H1 (cell line): ENCODE results near the gene COIL. TPM values are rescaled to one million over a fixed set of nuclear protein-coding genes. Genes with fewer than 3 reads are reported as not detected.
"Not testable (repeated sequence)": the region's sequence is repeated elsewhere in the genome, so short reads cannot be mapped to it uniquely, and the experiment has no call there.

ENCODE experiments used
- CTCF ChIA-PET: fragments of 300-600 bp; sonication (Branson Sonifier 250); formaldehyde crosslinking; loops from one replicate; lab custom pipeline; 2021; ENCODE audit not compliant: partially characterized antibody; lab: Charles Lee
- POLR2A ChIA-PET: fragments of 300-600 bp; sonication (Branson Sonifier 250); formaldehyde crosslinking; loops from one replicate; lab custom pipeline; 2021; ENCODE audit warnings: inconsistent platforms; ENCODE audit not compliant: partially characterized antibody; lab: Charles Lee
- DNase-seq, 2 experiments: peaks; one replicate each; pipeline versions ENCODE4 v3.0.0 to v3.0.0-alpha.2; 2010 to 2022; ENCODE audit warnings: low spot score in 2 of 2, low read depth in 1 of 2, mixed read lengths in 1 of 2
- FAIRE-seq: peaks from 2 replicates; lab custom pipeline; 2011; peaks lifted over from hg19 to GRCh38; lab: Jason Lieb, UNC
- H2AFZ ChIP-seq: 2 replicates; pipeline ENCODE4 v1.8.1; 2012; ENCODE audit warnings: low read length, inconsistent platforms
- H2AK5ac ChIP-seq: 2 replicates; pipeline ENCODE4 v1.6.1; 2013; ENCODE audit warnings: low read depth, low read length
- H2BK120ac ChIP-seq: replicated peaks from 2 replicates; pipeline ENCODE3; 2013; ENCODE audit warnings: low read depth, low read length, inconsistent platforms
- H2BK12ac ChIP-seq: 2 replicates; pipeline ENCODE4 v1.6.1; 2013; ENCODE audit warnings: low read depth, low read length
- H2BK15ac ChIP-seq: 2 replicates; pipeline ENCODE4 v1.6.1; 2013; ENCODE audit warnings: low read length
- H2BK20ac ChIP-seq: 2 replicates; pipeline ENCODE4 v1.6.1; 2013; ENCODE audit warnings: low read length
- H2BK5ac ChIP-seq: 2 replicates; pipeline ENCODE4 v1.6.1; 2013; ENCODE audit warnings: low read depth, low read length
- H3K14ac ChIP-seq: 2 replicates; pipeline ENCODE4 v1.6.1; 2013; ENCODE audit warnings: inconsistent platforms; ENCODE audit not compliant: insufficient read length
- H3K18ac ChIP-seq: 2 replicates; pipeline ENCODE4 v1.6.1; 2013; ENCODE audit warnings: low read length; ENCODE audit errors: extremely low read depth
- H3K23ac ChIP-seq: 2 replicates; pipeline ENCODE4 v1.6.1; 2013; ENCODE audit warnings: inconsistent platforms; ENCODE audit not compliant: insufficient read length
- H3K23me2 ChIP-seq: 2 replicates; pipeline ENCODE4 v1.6.1; 2013; ENCODE audit warnings: low read depth, low read length
- H3K27ac ChIP-seq: 2 replicates; pipeline ENCODE4 v1.6.1; 2011; ENCODE audit warnings: low read depth, low read length, inconsistent platforms
- H3K27me3 ChIP-seq, 4 experiments: replicated peaks in 1 of 4; 1 replicate in 1 of 4; 2 replicates in 3 of 4; pipeline versions ENCODE4 v1.6.1 to v1.8.1; 2011 to 2013; ENCODE audit warnings: low read length in 3 of 4, mild to moderate bottlenecking in 3 of 4, inconsistent platforms in 2 of 4, mixed read lengths in 2 of 4, moderate library complexity in 1 of 4; ENCODE audit not compliant: control insufficient read depth in 3 of 4, insufficient read depth in 3 of 4; ENCODE audit errors: extremely low read depth in 1 of 4
- H3K36me3 ChIP-seq, 4 experiments: 2 replicates each; pipeline versions ENCODE4 v1.6.1 to v1.8.1; 2011 to 2013; ENCODE audit warnings: mild to moderate bottlenecking in 4 of 4, low read length in 3 of 4, moderate library complexity in 2 of 4, control low read depth in 1 of 4, inconsistent platforms in 1 of 4; ENCODE audit not compliant: insufficient read depth in 4 of 4, control insufficient read depth in 2 of 4
- H3K4ac ChIP-seq: replicated peaks from 2 replicates; pipeline ENCODE3; 2013; ENCODE audit warnings: low read length, low read depth, mixed read lengths, inconsistent platforms; ENCODE audit not compliant: insufficient read length
- H3K4me1 ChIP-seq, 4 experiments: replicated peaks in 1 of 4; 1 replicate in 1 of 4; 2 replicates in 3 of 4; pipeline versions ENCODE4 v1.6.1 to v1.8.1; 2011 to 2013; ENCODE audit warnings: low read length in 3 of 4, inconsistent platforms in 2 of 4, mixed read lengths in 1 of 4; ENCODE audit not compliant: insufficient read depth in 4 of 4, control insufficient read depth in 3 of 4
- H3K4me2 ChIP-seq, 2 experiments: 2 replicates each; pipeline versions ENCODE4 v1.6.1 to v1.8.1; 2011 to 2013; ENCODE audit warnings: low read depth in 2 of 2, low read length in 2 of 2, control low read depth in 1 of 2, inconsistent platforms in 1 of 2, mild to moderate bottlenecking in 1 of 2; ENCODE audit not compliant: insufficient read depth in 1 of 2
- H3K4me3 ChIP-seq, 4 experiments: fragments of 200-600, 300-600 bp in 1 of 4; sonication (generic), shearing (Covaris generic), sonication (Bioruptor Twin) in 1 of 4; 2 replicates each; pipeline versions ENCODE4 v1.5.1 to v1.8.1; 2011 to 2016; ENCODE audit warnings: low read length in 4 of 4, low read depth in 3 of 4, control low read depth in 2 of 4, inconsistent platforms in 2 of 4, mild to moderate bottlenecking in 2 of 4, mixed read lengths in 1 of 4, moderate library complexity in 1 of 4; ENCODE audit not compliant: insufficient read depth in 2 of 4; ENCODE audit errors: extremely low read depth in 1 of 4
- H3K56ac ChIP-seq: replicated peaks from 2 replicates; pipeline ENCODE3; 2013; ENCODE audit warnings: low read depth, mild to moderate bottlenecking, mixed read lengths, low read length, inconsistent platforms; ENCODE audit not compliant: insufficient read length
- H3K79me1 ChIP-seq: 2 replicates; pipeline ENCODE4 v1.6.1; 2013; ENCODE audit warnings: low read depth, low read length, control low read depth
- H3K79me2 ChIP-seq, 2 experiments: 2 replicates each; pipeline versions ENCODE4 v1.6.1 to v1.8.1; 2012 to 2013; ENCODE audit warnings: low read length in 2 of 2, mild to moderate bottlenecking in 2 of 2, inconsistent platforms in 1 of 2; ENCODE audit not compliant: insufficient read depth in 2 of 2, control insufficient read depth in 1 of 2
- H3K9ac ChIP-seq, 4 experiments: replicated peaks in 1 of 4; 1 replicate in 1 of 4; 2 replicates in 3 of 4; pipeline versions ENCODE4 v1.6.1 to v1.8.1; 2011 to 2013; ENCODE audit warnings: low read depth in 3 of 4, low read length in 3 of 4, control low read depth in 2 of 4, mild to moderate bottlenecking in 2 of 4, moderate library complexity in 2 of 4, inconsistent platforms in 1 of 4; ENCODE audit errors: extremely low read depth in 1 of 4
- H3K9me3 ChIP-seq, 2 experiments: 2 replicates each; pipeline versions ENCODE4 v1.6.1 to v1.8.1; 2012 to 2013; ENCODE audit warnings: mild to moderate bottlenecking in 2 of 2, moderate library complexity in 2 of 2, control low read depth in 1 of 2, inconsistent platforms in 1 of 2, low read depth in 1 of 2, low read length in 1 of 2, mixed read lengths in 1 of 2; ENCODE audit not compliant: insufficient read depth in 2 of 2
- H4K20me1 ChIP-seq, 2 experiments: replicated peaks in 1 of 2; 2 replicates each; pipeline versions ENCODE3 to v1.8.1; 2011 to 2013; ENCODE audit warnings: inconsistent platforms in 2 of 2, low read length in 2 of 2, mild to moderate bottlenecking in 1 of 2; ENCODE audit not compliant: insufficient read depth in 2 of 2, control insufficient read depth in 1 of 2
- H4K5ac ChIP-seq: 2 replicates; pipeline ENCODE4 v1.6.1; 2013; ENCODE audit warnings: low read length, low read depth, mixed read lengths, inconsistent platforms; ENCODE audit not compliant: insufficient read length
- H4K8ac ChIP-seq: 2 replicates; pipeline ENCODE4 v1.8.0; 2013; ENCODE audit warnings: mild to moderate bottlenecking, moderate library complexity, low read length, inconsistent platforms; ENCODE audit not compliant: insufficient read depth; ENCODE audit errors: extremely low read depth
- H4K91ac ChIP-seq: replicated peaks from 2 replicates; pipeline ENCODE3; 2013; ENCODE audit warnings: low read length, mixed read lengths, inconsistent platforms; ENCODE audit not compliant: insufficient read length
- WGBS, 2 experiments: shearing (Covaris generic) in 1 of 2; methylation state at CpG; one replicate each; pipeline versions ENCODE4 v1.1.6 to v1.1.7; 2013 to 2015; ENCODE audit warnings: low lambda C conversion rate in 2 of 2, mixed read lengths in 2 of 2, inconsistent platforms in 1 of 2, low coverage in 1 of 2, missing lambda C conversion rate in 1 of 2; ENCODE audit not compliant: insufficient replicate concordance in 2 of 2, insufficient coverage in 1 of 2, insufficient read length in 1 of 2; ENCODE audit errors: extremely low coverage in 1 of 2, missing lambda C conversion rate in 1 of 2; 5-methylcytosine and 5-hydroxymethylcytosine counted together
- polyA plus RNA-seq, 7 experiments: library from polyadenylated mRNA; depleted of rRNA in 3 of 7; stranded (reverse) in 5 of 7; unstranded in 2 of 7; fragments of >200 nt in 5 of 7; fragments of 200-250 nt in 2 of 7; gene quantifications; 1 replicate in 5 of 7; 2 replicates in 1 of 7; 4 replicates in 1 of 7; pipeline versions ENCODE4 v1.2.1 to v1.2.3, GENCODE V29; 2011 to 2013; ENCODE audit warnings: missing spikeins in 2 of 7, mixed read lengths in 2 of 7
- total RNA-seq: library from RNA; stranded (reverse); fragmentation: NEBNext Ultra II Directional; extraction: Animal tissue kit (Norgen Biotek cat#: 25700); gene quantifications from 2 replicates; pipeline ENCODE4 v1.2.1, GENCODE V29; 2021

The COIL gene
- total and polyA plus RNA-seq, 2 of the 8 experiments (the other 6 are each of a cell fraction or from before 2014, with no cell fraction given): 5.2 to 23.6 TPM

DNA sequence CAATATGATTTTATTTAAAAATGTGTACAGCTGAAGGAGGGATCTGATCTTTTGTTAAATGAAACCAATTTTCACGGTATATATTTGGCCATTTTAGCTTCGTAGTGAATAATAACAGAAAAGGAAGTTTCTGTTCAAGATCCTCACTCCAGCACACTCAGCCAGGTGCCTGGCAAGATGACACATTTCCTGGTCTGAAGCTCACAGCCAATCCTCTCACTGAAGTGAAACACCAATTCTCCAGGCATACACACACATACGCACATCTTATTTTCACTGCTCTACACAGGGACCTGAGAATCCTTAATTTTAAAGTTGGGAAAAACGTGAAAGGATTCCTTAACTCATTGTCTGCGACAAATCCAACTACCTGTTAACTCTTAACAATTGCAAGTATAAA is 22.6 kb downstream of the COIL start:
- H2BK120ac ChIP-seq, H3K56ac ChIP-seq, H2BK20ac ChIP-seq, H2BK12ac ChIP-seq, H3K23ac ChIP-seq, H2BK15ac ChIP-seq, H4K5ac ChIP-seq, H3K79me2 ChIP-seq, DNase-seq, H3K9me3 ChIP-seq, H2AK5ac ChIP-seq, H3K23me2 ChIP-seq, H3K18ac ChIP-seq, H3K27ac ChIP-seq, H3K79me1 ChIP-seq, H4K20me1 ChIP-seq, H3K4me1 ChIP-seq, H3K4me2 ChIP-seq, H3K4me3 ChIP-seq, H3K27me3 ChIP-seq, H3K9ac ChIP-seq, H2BK5ac ChIP-seq, H3K4ac ChIP-seq, H4K91ac ChIP-seq, H2AFZ ChIP-seq, FAIRE-seq, H3K14ac ChIP-seq, H4K8ac ChIP-seq, POLR2A ChIA-PET: not testable (repeated sequence)
- H3K36me3 ChIP-seq: peaks cover 0 to 47% (median 30%) of the 10 kb centered on the region in 4 experiments; a peak in 6 of 8 replicates
- CTCF ChIA-PET: interaction anchor here (0.8 kb wide), 1 partner anchor 118 kb away, joined by 4 read pairs; no protein-coding TSS in a partner anchor
- WGBS, 2 experiments: 90% methylated on average over 5 of the region's 5 CpGs; no CpG with 5 or more reads in 1 of the 2 experiments
